Mammary epithelial cell (primary cell): ENCODE data around the gene NPEPL1.

Experiments used
- CTCF ChIP-seq, 2 donors: IDR thresholded peaks in 1 of 2; conservative IDR thresholded peaks in 1 of 2; 2 replicates each; pipeline ENCODE4 v1.5.1; 2011 to 2012; ENCODE audit warnings: inconsistent platforms in 2 of 2, low read length in 2 of 2, mild to moderate bottlenecking in 2 of 2, control low read depth in 1 of 2, low read depth in 1 of 2; ENCODE audit not compliant: insufficient read depth in 1 of 2; ENCODE audit errors: extremely low read depth in 1 of 2
- EZH2 ChIP-seq: IDR thresholded peaks from 2 replicates; pipeline ENCODE4 v1.6.1; 2012; ENCODE audit warnings: low read length, inconsistent platforms, borderline replicate concordance

- TF ChIP-seq CTCF (conservative IDR thresholded peaks at IDR 0.05 in 1 of 2, IDR thresholded peaks at IDR 0.05 in 1 of 2; ENCODE audit: extremely low read depth in 1 of 2, insufficient read depth in 1 of 2, low read depth in 1 of 2, low read length in 2 of 2) (no peak), EZH2 (no peak)
These were observed 28.3 kb upstream of the NPEPL1 start for GRCh38 chr20:58664331-58664730.
